GM20000 (cell line): Measurements from ENCODE around the gene G0S2.

ENCODE experiments used
- DNase-seq: peaks from one replicate; pipeline ENCODE4 v3.0.0; 2012; ENCODE audit warnings: low spot score
- CTCF ChIP-seq: IDR thresholded peaks from 2 replicates; pipeline ENCODE4 v1.5.1; 2012; ENCODE audit warnings: mild to moderate bottlenecking, control low read depth; ENCODE audit errors: extremely low read depth, missing control alignments

G0S2 gene

DNA sequence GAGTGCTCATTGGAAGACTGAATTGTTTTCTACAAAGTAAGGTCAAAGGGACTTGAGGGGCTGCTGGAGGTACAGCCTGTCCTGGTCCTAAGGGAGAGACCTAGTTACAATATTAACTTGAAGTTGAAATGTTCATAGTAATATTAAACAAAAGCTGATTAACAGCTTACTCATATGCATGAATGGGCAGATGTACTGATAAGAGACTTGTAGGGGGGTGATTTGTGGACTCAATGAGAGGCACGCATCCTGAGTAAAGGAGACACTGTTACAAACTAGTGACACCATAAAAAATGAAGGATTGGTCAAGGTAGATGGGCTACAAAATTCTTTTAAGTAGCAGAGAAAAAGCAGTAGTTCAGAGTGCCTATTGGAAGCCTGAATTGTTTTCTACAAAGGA is 32.1 kb downstream of the G0S2 start:
- no peak for DNase-seq

GRCh38 chr1:209708297-209708696 is 33.1 kb downstream of the G0S2 start:
- DNase-seq: no peak
- TF ChIP-seq CTCF: no peak

More for the DNA sequence above, 32.1 kb downstream of the G0S2 start:
- TF ChIP-seq CTCF: no peak

DNA sequence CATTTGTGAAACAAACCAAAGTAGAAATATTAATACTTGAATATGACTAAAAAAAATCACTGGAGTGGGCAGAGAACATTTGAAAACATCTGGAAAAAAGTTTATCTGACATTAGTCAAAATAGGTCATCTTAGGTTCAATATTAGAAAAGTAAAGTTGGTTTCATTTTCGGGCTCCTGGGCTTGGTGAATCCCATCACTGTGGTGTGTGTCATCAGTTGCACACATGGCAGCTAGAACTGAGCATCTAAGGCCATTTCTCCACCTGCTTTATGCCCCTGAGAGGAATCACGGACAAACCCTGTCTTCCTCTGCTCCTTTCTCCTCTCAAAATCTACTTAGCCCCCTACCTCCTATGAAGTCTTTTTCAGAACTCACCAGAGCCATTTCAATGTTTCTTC is 34.9 kb downstream of the G0S2 start:
- no peak for TF ChIP-seq CTCF
- DNase-seq: peak; percentile 30

DNA sequence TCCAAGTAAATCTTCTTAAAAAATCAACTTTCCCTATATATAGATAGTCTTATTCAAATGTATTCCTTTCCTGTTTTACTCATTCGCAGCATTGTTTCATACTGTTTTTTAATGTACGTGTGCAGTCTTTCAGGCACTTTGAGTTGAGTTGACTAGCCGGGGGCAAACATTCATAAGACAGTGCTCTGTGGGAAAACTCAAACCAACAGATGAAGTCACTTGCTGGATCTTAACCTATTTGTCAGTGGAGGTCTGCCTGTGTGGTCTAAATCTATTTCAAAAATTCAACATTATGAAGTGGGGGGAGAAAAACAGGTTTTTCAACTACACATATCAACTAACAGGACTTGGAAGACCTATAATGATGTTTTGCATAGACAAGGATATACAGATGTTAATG is 35.6 kb downstream of the G0S2 start:
- DNase-seq: no peak

DNA sequence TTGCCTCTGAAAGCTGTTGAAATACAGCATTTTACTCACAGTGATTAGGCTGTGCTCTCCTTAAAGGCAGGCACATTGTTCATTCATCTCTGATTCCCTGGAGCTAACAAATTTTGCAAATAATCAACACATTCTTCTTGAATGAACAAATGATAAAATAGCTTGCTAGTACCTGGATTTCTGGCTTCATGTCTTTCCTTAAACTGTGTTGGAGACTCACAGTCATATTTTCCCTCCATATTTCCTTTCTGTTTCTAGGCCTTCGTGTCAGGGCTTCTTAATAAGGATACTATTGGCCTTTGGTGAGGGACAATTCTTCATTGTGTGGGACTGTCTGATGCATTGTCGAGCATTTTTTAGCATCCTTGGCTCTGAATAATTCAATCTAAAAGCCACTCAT is 39.1 kb downstream of the G0S2 start:
- no peak for DNase-seq
- TF ChIP-seq CTCF: no peak

More for the DNA sequence above, 35.6 kb downstream of the G0S2 start:
- TF ChIP-seq CTCF: no peak

GRCh38 chr1:209715314-209715713 is 40.1 kb downstream of the G0S2 start:
- TF ChIP-seq CTCF: no peak
- DNase-seq: no peak

- DNase-seq: no peak
- no peak for TF ChIP-seq CTCF
Measured at GRCh38 chr1:209717818-209718217, 42.6 kb downstream of the G0S2 start.
